ENCODE data around the gene PPIB.

DNA sequence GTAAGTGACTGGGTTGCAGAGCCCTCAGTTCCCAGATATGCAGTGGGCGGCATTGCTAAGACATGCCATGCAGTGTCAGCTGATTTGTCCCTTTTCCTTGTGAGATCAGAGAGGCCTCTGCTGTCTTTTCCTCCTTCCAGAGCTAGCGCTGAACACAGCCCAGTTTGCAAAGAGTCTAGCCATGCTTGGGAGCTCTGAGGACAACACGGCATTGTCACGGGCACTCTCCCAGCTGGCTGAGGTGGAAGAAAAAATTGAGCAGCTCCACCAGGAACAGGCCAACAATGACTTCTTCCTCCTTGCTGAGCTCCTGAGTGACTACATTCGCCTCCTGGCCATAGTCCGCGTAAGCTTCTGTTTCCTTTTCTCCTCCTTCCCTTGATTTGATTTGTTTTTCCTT, 31.3 kb downstream of the PPIB start:
- TF ChIP-seq, protein P1, sequence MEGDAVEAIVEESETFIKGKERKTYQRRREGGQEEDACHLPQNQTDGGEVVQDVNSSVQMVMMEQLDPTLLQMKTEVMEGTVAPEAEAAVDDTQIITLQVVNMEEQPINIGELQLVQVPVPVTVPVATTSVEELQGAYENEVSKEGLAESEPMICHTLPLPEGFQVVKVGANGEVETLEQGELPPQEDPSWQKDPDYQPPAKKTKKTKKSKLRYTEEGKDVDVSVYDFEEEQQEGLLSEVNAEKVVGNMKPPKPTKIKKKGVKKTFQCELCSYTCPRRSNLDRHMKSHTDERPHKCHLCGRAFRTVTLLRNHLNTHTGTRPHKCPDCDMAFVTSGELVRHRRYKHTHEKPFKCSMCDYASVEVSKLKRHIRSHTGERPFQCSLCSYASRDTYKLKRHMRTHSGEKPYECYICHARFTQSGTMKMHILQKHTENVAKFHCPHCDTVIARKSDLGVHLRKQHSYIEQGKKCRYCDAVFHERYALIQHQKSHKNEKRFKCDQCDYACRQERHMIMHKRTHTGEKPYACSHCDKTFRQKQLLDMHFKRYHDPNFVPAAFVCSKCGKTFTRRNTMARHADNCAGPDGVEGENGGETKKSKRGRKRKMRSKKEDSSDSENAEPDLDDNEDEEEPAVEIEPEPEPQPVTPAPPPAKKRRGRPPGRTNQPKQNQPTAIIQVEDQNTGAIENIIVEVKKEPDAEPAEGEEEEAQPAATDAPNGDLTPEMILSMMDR (conservative IDR thresholded peaks at IDR 0.05; ENCODE audit: low read depth in 2 of 2), result no peak
- no peak for TF ChIP-seq POLR2AphosphoS5 (IDR thresholded peaks at IDR 0.05; ENCODE audit: low read depth)
- TF ChIP-seq CREB1 (CRISPR knock-in tag; IDR thresholded peaks at IDR 0.05; ENCODE audit: low read depth), result no peak
- TF ChIP-seq, protein P2, sequence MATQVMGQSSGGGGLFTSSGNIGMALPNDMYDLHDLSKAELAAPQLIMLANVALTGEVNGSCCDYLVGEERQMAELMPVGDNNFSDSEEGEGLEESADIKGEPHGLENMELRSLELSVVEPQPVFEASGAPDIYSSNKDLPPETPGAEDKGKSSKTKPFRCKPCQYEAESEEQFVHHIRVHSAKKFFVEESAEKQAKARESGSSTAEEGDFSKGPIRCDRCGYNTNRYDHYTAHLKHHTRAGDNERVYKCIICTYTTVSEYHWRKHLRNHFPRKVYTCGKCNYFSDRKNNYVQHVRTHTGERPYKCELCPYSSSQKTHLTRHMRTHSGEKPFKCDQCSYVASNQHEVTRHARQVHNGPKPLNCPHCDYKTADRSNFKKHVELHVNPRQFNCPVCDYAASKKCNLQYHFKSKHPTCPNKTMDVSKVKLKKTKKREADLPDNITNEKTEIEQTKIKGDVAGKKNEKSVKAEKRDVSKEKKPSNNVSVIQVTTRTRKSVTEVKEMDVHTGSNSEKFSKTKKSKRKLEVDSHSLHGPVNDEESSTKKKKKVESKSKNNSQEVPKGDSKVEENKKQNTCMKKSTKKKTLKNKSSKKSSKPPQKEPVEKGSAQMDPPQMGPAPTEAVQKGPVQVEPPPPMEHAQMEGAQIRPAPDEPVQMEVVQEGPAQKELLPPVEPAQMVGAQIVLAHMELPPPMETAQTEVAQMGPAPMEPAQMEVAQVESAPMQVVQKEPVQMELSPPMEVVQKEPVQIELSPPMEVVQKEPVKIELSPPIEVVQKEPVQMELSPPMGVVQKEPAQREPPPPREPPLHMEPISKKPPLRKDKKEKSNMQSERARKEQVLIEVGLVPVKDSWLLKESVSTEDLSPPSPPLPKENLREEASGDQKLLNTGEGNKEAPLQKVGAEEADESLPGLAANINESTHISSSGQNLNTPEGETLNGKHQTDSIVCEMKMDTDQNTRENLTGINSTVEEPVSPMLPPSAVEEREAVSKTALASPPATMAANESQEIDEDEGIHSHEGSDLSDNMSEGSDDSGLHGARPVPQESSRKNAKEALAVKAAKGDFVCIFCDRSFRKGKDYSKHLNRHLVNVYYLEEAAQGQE (IDR thresholded peaks at IDR 0.05; ENCODE audit: unreplicated experiment), result no peak
- TF ChIP-seq ZNF114 (CRISPR knock-in tag; IDR thresholded peaks at IDR 0.05), result no peak
- TF ChIP-seq EZH2phosphoT487 (IDR thresholded peaks at IDR 0.05; ENCODE audit: unreplicated experiment), result no peak
- no peak for TF ChIP-seq EZH2 (IDR thresholded peaks at IDR 0.05; ENCODE audit: low read depth, unreplicated experiment)
- no peak for TF ChIP-seq STAT1 (IDR thresholded peaks at IDR 0.05; ENCODE audit: unreplicated experiment)
- no peak for TF ChIP-seq ZNF331 (CRISPR knock-in tag; IDR thresholded peaks at IDR 0.05; ENCODE audit: low read depth)
